HCT116 (cell line): ENCODE results near the gene METTL1. TPM values are rescaled to one million over a fixed set of nuclear protein-coding genes. Genes with fewer than 3 reads are reported as not detected.
"Not testable (repeated sequence)": the region's sequence is repeated elsewhere in the genome, so short reads cannot be mapped to it uniquely, and the experiment has no call there.

Source experiments
- ATAC-seq: fragments of 200-7000 bp; cut with Tn5 transposase; 2 replicates; pipeline ENCODE4 v1.9.1; 2020; ENCODE audit warnings: mild to moderate bottlenecking, moderate library complexity
- BruUV-seq: library from RNA; stranded (reverse); fragments of 400-500 nt; replicated peaks from 2 replicates; lab custom pipeline; 2021; lab: Mats Ljungman, UMichigan
- CTCF ChIA-PET: fragments of 300-600 bp; sonication (Branson Sonifier 250); formaldehyde crosslinking; loops from one replicate; lab custom pipeline; 2021; ENCODE audit warnings: antibody characterized with exemption; lab: Charles Lee
- POLR2A ChIA-PET: fragments of 300-600, 350-600 bp; sonication (Branson Sonifier 250); formaldehyde crosslinking; loops from one replicate; lab custom pipeline; 2021; ENCODE audit warnings: antibody characterized with exemption; lab: Charles Lee
- RAD21 ChIA-PET, 2 experiments: fragments of 300-600 bp; sonication (Branson Sonifier 250); formaldehyde crosslinking; loops; one replicate each; lab custom pipeline; 2023; ENCODE audit warnings: low total read pairs in 2 of 2; ENCODE audit not compliant: uncharacterized antibody in 2 of 2, unreplicated experiment in 2 of 2, low non-redundant PET in 1 of 2; lab: Charles Lee
- DNase-seq: peaks from one replicate; pipeline ENCODE4 v3.0.0-alpha.2; 2010; ENCODE audit warnings: low read depth, low spot score
- H2AFZ ChIP-seq: fragments of 200-600 bp; shearing (Covaris generic), sonication (generic); 2 replicates; pipeline ENCODE4 v1.6.1; 2017; ENCODE audit warnings: low read depth, mixed run types, mixed read lengths, antibody characterized with exemption, low read length; ENCODE audit not compliant: poor library complexity, severe bottlenecking
- H3K27ac ChIP-seq: 2 replicates; pipeline ENCODE4 v1.5.1; 2012; ENCODE audit warnings: low read depth, low read length
- H3K27me3 ChIP-seq: fragments of 200-600 bp; sonication (generic); 2 replicates; pipeline ENCODE4 v1.6.1; 2016; ENCODE audit warnings: mixed run types, low read length, mixed read lengths; ENCODE audit not compliant: insufficient read depth
- H3K36me3 ChIP-seq, 2 experiments: fragments of 200-500 bp in 1 of 2; fragments of 200-600 bp in 1 of 2; sonication (Bioruptor generic) in 1 of 2; sonication (generic) in 1 of 2; 2 replicates each; pipeline versions ENCODE4 v1.5.1 to v1.6.1; 2014 to 2016; ENCODE audit warnings: low read length in 2 of 2, inconsistent platforms in 1 of 2, mixed read lengths in 1 of 2, mixed run types in 1 of 2; ENCODE audit not compliant: insufficient read depth in 2 of 2, control insufficient read depth in 1 of 2
- H3K4me1 ChIP-seq, 2 experiments: fragments of 200-600 bp in 1 of 2; sonication (generic) in 1 of 2; 2 replicates each; pipeline versions ENCODE4 v1.5.1 to v1.6.1; 2012 to 2017; ENCODE audit warnings: low read length in 2 of 2, inconsistent platforms in 1 of 2, mild to moderate bottlenecking in 1 of 2, mixed read lengths in 1 of 2, mixed run types in 1 of 2, moderate library complexity in 1 of 2; ENCODE audit not compliant: insufficient read depth in 2 of 2, control insufficient read depth in 1 of 2
- H3K4me2 ChIP-seq: fragments of 200-600 bp; sonication (generic); 2 replicates; pipeline ENCODE4 v1.6.1; 2017; ENCODE audit warnings: mixed run types, low read length, mixed read lengths
- H3K4me3 ChIP-seq, 2 experiments: fragments of 200-600 bp in 1 of 2; sonication (generic) in 1 of 2; replicated peaks in 1 of 2; 2 replicates each; pipeline ENCODE4 v1.5.1; 2011 to 2016; ENCODE audit warnings: low read length in 2 of 2, control low read depth in 1 of 2, low read depth in 1 of 2, mild to moderate bottlenecking in 1 of 2, mixed read lengths in 1 of 2, mixed run types in 1 of 2
- H3K79me2 ChIP-seq: fragments of 200-600 bp; sonication (generic); 2 replicates; pipeline ENCODE4 v1.6.1; 2017; ENCODE audit warnings: mild to moderate bottlenecking, mixed run types, low read length, moderate library complexity, mixed read lengths; ENCODE audit not compliant: insufficient read depth
- H3K9ac ChIP-seq: fragments of 200-600 bp; sonication (generic); 2 replicates; pipeline ENCODE4 v1.6.1; 2016; ENCODE audit warnings: low read length, mixed read lengths
- H3K9me2 ChIP-seq: fragments of 200-600 bp; sonication (generic), shearing (Covaris generic); 2 replicates; pipeline ENCODE4 v1.6.1; 2017; ENCODE audit warnings: mixed run types, mild to moderate bottlenecking, moderate library complexity; ENCODE audit not compliant: insufficient read depth
- H3K9me3 ChIP-seq, 2 experiments: fragments of 200-500 bp in 1 of 2; fragments of 200-600 bp in 1 of 2; sonication (Bioruptor generic) in 1 of 2; sonication (generic) in 1 of 2; 2 replicates each; pipeline ENCODE4 v1.6.1; 2014 to 2017; ENCODE audit warnings: low read length in 2 of 2, mixed read lengths in 2 of 2, inconsistent platforms in 1 of 2, low read depth in 1 of 2, mild to moderate bottlenecking in 1 of 2, mixed run types in 1 of 2, moderate library complexity in 1 of 2; ENCODE audit not compliant: control insufficient read depth in 1 of 2, insufficient read depth in 1 of 2
- H4K20me1 ChIP-seq: fragments of 200-600 bp; sonication (generic), shearing (Covaris generic); 2 replicates; pipeline ENCODE4 v1.6.1; 2017; ENCODE audit warnings: mixed run types, mild to moderate bottlenecking, moderate library complexity; ENCODE audit not compliant: insufficient read depth
- CBX3 ChIP-seq: IDR thresholded peaks from 2 replicates; pipeline ENCODE4 v1.6.1; 2012; ENCODE audit warnings: low read depth
- ELF1 ChIP-seq: IDR thresholded peaks from 2 replicates; pipeline ENCODE4 v1.6.1; 2012; ENCODE audit warnings: low read depth, borderline replicate concordance
- EZH2phosphoT487 ChIP-seq: fragments of 200-600 bp; IDR thresholded peaks from 2 replicates; pipeline ENCODE4 v1.6.1; 2018; ENCODE audit warnings: antibody characterized with exemption, borderline replicate concordance
- RAD21 ChIP-seq: IDR thresholded peaks from 2 replicates; pipeline ENCODE4 v1.6.1; 2012; ENCODE audit warnings: low read depth, mild to moderate bottlenecking
- YY1 ChIP-seq: IDR thresholded peaks from 2 replicates; pipeline ENCODE4 v1.6.1; 2011; ENCODE audit warnings: low read length, low read depth, moderate library complexity, mild to moderate bottlenecking; ENCODE audit not compliant: insufficient replicate concordance; ENCODE audit errors: extremely low read depth
- intact Hi-C: fragments of 100-400 bp; cut with micrococcal nuclease; formaldehyde crosslinking; loops from 2 replicates; pipeline ENCODE4 v1.10.0; 2022
- total RNA-seq: library from RNA; stranded (reverse); gene quantifications from one replicate; pipeline ENCODE4 v1.2.1, GENCODE V29; 2021; ENCODE audit not compliant: unreplicated experiment
- TF ChIP-seq, protein P1 (sequence below): IDR thresholded peaks from 2 replicates; pipeline ENCODE4 v1.6.1; 2011; ENCODE audit warnings: mild to moderate bottlenecking, low read length, moderate library complexity; ENCODE audit not compliant: insufficient replicate concordance; ENCODE audit errors: extremely low read depth
- TF ChIP-seq, protein P2 (sequence below), 3 experiments: fragments of 200-600 bp in 1 of 3; sonication (generic) in 1 of 3; IDR thresholded peaks in 2 of 3; conservative IDR thresholded peaks in 1 of 3; 2 replicates each; pipeline ENCODE4 v1.5.1; 2012 to 2017; ENCODE audit warnings: low read depth in 2 of 3, low read length in 2 of 3, antibody characterized with exemption in 1 of 3, borderline replicate concordance in 1 of 3, control low read depth in 1 of 3, mild to moderate bottlenecking in 1 of 3, mixed read lengths in 1 of 3, mixed run types in 1 of 3, moderate library complexity in 1 of 3; ENCODE audit not compliant: insufficient read depth in 1 of 3

The METTL1 gene
- total RNA-seq, 1 experiment from 2014 or later = 56.6 TPM

GRCh38 chr12:57820119-57820518, 48.2 kb upstream of the METTL1 start:
- H3K79me2 ChIP-seq, BruUV-seq, H3K27me3 ChIP-seq, H3K9me3 ChIP-seq, POLR2A ChIA-PET, RAD21 ChIA-PET, DNase-seq, H3K4me2 ChIP-seq, H2AFZ ChIP-seq, H4K20me1 ChIP-seq, CTCF ChIA-PET, ATAC-seq, intact Hi-C loops, H3K9ac ChIP-seq, H3K27ac ChIP-seq, H3K4me1 ChIP-seq, H3K9me2 ChIP-seq, H3K4me3 ChIP-seq: not testable (repeated sequence)
- peaks cover 9 to 16% of the 10 kb centered on the region in 2 experiments; a peak in 3 of 4 replicates for H3K36me3 ChIP-seq

DNA sequence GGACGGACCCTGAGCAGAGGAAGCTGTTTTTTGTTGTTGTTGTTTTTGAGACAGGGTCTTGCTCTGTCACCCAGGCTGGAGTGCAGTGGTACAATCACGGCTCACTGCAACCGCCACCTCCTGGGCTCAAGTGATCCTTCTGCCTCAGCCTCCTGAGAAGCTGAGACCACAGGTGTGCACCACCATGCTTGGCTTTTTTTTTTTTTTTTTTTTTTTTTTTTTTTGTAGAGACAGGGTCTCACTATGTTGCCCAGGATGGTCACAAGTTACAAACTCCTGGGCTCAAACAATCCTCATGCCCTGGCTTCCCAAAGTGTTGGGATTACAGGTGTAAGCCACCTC, 46.1 kb upstream of the METTL1 start:
- H3K4me2 ChIP-seq, BruUV-seq, H3K9me2 ChIP-seq, H3K4me1 ChIP-seq, H3K4me3 ChIP-seq, H3K27ac ChIP-seq, H3K9me3 ChIP-seq, POLR2A ChIA-PET, H3K27me3 ChIP-seq, H3K9ac ChIP-seq, DNase-seq, H3K36me3 ChIP-seq, H4K20me1 ChIP-seq, ATAC-seq, H3K79me2 ChIP-seq, H2AFZ ChIP-seq, intact Hi-C loops: not testable (repeated sequence)
- ChIA-PET CTCF (interaction anchor here (1.3 to 1.5 kb wide), 2 partner anchors 15 to 61 kb away, joined by 3 to 6 read pairs; no protein-coding TSS in a partner anchor), RAD21 (interaction anchor here in 1 of 2 experiments (0.6 kb wide), 1 partner anchor 1070 kb away, joined by 3 read pairs; no protein-coding TSS in a partner anchor)

DNA sequence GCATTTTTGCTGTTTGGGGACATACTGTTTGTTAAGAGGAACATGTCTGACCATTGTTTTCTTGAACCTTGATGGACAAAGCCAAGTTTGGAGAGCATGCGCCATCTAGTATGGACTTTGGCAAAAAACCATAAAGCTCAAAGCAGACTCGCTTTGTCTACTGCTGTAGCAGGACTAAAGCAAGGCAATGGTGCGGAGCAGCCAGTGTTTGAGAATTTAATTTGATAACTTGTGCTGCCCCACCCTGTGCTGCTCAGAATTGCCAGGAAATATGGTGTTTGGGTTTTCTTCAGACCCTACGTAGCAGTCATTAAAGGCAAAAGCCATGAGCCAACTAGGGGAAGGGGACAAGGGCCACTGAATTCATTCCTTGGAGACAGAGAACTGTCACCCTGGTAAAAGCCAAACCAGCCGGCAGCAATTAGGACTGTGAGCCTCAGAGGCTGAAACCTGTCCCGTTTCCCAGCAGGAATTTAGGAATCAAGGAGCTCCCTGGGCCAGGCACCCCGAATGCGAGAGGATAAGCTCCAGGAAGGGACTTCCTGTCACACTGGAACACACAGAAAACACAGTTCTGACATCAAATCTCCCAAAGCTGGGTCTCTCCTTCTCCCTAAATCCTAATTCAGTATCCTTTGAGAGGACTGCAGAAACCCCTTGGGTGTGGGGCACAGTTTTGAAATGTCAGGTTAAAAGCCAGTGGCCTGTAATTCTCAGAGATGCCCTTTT, 45.5 kb upstream of the METTL1 start:
- Histone ChIP-seq H3K27me3 (no peaks in the 10 kb centered on the region), H3K79me2 (no peaks in the 10 kb centered on the region), H3K36me3 (peaks cover 0 to 4% of the 10 kb centered on the region in 2 experiments; a peak in 1 of 4 replicates), H3K9ac (no peak overlapping the region), H3K9me3 (no peaks in the 10 kb centered on the region), H3K4me1 (no peaks in the 10 kb centered on the region; a peak in 1 of 4 replicates), H3K4me3 (no peak overlapping the region), H3K27ac (no peak overlapping the region), H3K4me2 (no peak overlapping the region), H3K9me2 (no peaks in the 10 kb centered on the region), H2AFZ (no peak overlapping the region), H4K20me1 (no peaks in the 10 kb centered on the region)
- ATAC-seq (no peak), DNase-seq (no peak)
- BruUV-seq = no TSS peak
- intact Hi-C loops = no loop called here
- ChIA-PET POLR2A (no interaction called here), CTCF (no interaction called here), RAD21 (no interaction called here)
- no peak for TF ChIP-seq EZH2phosphoT487
- TF ChIP-seq, protein P1, sequence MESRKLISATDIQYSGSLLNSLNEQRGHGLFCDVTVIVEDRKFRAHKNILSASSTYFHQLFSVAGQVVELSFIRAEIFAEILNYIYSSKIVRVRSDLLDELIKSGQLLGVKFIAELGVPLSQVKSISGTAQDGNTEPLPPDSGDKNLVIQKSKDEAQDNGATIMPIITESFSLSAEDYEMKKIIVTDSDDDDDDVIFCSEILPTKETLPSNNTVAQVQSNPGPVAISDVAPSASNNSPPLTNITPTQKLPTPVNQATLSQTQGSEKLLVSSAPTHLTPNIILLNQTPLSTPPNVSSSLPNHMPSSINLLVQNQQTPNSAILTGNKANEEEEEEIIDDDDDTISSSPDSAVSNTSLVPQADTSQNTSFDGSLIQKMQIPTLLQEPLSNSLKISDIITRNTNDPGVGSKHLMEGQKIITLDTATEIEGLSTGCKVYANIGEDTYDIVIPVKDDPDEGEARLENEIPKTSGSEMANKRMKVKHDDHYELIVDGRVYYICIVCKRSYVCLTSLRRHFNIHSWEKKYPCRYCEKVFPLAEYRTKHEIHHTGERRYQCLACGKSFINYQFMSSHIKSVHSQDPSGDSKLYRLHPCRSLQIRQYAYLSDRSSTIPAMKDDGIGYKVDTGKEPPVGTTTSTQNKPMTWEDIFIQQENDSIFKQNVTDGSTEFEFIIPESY = no peak
- TF ChIP-seq, protein P2, sequence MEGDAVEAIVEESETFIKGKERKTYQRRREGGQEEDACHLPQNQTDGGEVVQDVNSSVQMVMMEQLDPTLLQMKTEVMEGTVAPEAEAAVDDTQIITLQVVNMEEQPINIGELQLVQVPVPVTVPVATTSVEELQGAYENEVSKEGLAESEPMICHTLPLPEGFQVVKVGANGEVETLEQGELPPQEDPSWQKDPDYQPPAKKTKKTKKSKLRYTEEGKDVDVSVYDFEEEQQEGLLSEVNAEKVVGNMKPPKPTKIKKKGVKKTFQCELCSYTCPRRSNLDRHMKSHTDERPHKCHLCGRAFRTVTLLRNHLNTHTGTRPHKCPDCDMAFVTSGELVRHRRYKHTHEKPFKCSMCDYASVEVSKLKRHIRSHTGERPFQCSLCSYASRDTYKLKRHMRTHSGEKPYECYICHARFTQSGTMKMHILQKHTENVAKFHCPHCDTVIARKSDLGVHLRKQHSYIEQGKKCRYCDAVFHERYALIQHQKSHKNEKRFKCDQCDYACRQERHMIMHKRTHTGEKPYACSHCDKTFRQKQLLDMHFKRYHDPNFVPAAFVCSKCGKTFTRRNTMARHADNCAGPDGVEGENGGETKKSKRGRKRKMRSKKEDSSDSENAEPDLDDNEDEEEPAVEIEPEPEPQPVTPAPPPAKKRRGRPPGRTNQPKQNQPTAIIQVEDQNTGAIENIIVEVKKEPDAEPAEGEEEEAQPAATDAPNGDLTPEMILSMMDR (IDR thresholded peaks at IDR 0.05 in 2 of 3, conservative IDR thresholded peaks at IDR 0.05 in 1 of 3; ENCODE audit: borderline replicate concordance in 1 of 3, insufficient read depth in 1 of 3, low read depth in 2 of 3, low read length in 2 of 3) = no peak
- TF ChIP-seq ELF1 = no peak
- no peak for TF ChIP-seq YY1
- TF ChIP-seq CBX3 = no peak
- no peak for TF ChIP-seq RAD21
